Tibial nerve (tissue), 4 donors: ENCODE measurements around the gene VPS18. TPM values are rescaled to one million over a fixed set of nuclear protein-coding genes. Genes with fewer than 3 reads are reported as not detected.

Source experiments
- DNase-seq, 2 donors: peaks; one replicate each; pipeline ENCODE4 v3.0.0-alpha.2; 2019; ENCODE audit warnings: low spot score in 2 of 2
- H3K27ac ChIP-seq, 4 donors: fragments of 200-600 bp; sonication (generic) in 3 of 4; one replicate each; pipeline ENCODE4 v1.5.1; 2017 to 2019; ENCODE audit warnings: mild to moderate bottlenecking in 1 of 4
- H3K27me3 ChIP-seq, 2 donors: fragments of 200-600 bp; sonication (generic) in 1 of 2; one replicate each; pipeline versions ENCODE4 v1.5.1 to v1.6.0; 2017 to 2019
- H3K36me3 ChIP-seq, 3 donors: fragments of 200-600 bp; sonication (generic); one replicate each; pipeline ENCODE4 v1.5.1; 2018 to 2019
- H3K4me1 ChIP-seq, 4 donors: fragments of 200-600 bp; sonication (generic) in 3 of 4; one replicate each; pipeline ENCODE4 v1.5.1; 2017 to 2019
- H3K4me3 ChIP-seq, 4 donors: fragments of 200-600 bp; sonication (generic) in 3 of 4; one replicate each; pipeline ENCODE4 v1.5.1; 2017 to 2019; ENCODE audit warnings: mild to moderate bottlenecking in 1 of 4, moderate library complexity in 1 of 4
- H3K9me3 ChIP-seq, 4 donors: fragments of 200-600 bp; sonication (generic) in 3 of 4; one replicate each; pipeline ENCODE4 v1.5.1; 2017 to 2019
- CTCF ChIP-seq, 5 experiments: fragments of 200-600 bp in 3 of 5; fragments of 450-650 bp in 2 of 5; sonication (generic) in 3 of 5; IDR thresholded peaks; one replicate each; pipeline ENCODE4 v1.5.1; 2016 to 2019; ENCODE audit warnings: antibody characterized with exemption in 5 of 5, mild to moderate bottlenecking in 3 of 5, moderate library complexity in 2 of 5
- EP300 ChIP-seq, 2 donors: sonication (generic); formaldehyde crosslinking; IDR thresholded peaks; one replicate each; pipeline ENCODE4 v1.6.1; 2017; ENCODE audit warnings: antibody characterized with exemption in 2 of 2, mild to moderate bottlenecking in 1 of 2
- POLR2A ChIP-seq, 2 donors: fragments of 450-650 bp; IDR thresholded peaks; one replicate each; pipeline ENCODE4 v1.6.1; 2017; ENCODE audit warnings: antibody characterized with exemption in 2 of 2, mild to moderate bottlenecking in 2 of 2, moderate library complexity in 2 of 2
- WGBS, 2 donors: methylation state at CpG; one replicate each; pipeline ENCODE4 v1.1.5; 2018; 5-methylcytosine and 5-hydroxymethylcytosine counted together
- total RNA-seq, 4 donors: library from RNA; depleted of rRNA; stranded (reverse); fragments of >200 nt; gene quantifications; one replicate each; pipeline ENCODE4 v1.1.0, GENCODE V29; 2016

The VPS18 gene, protein sequence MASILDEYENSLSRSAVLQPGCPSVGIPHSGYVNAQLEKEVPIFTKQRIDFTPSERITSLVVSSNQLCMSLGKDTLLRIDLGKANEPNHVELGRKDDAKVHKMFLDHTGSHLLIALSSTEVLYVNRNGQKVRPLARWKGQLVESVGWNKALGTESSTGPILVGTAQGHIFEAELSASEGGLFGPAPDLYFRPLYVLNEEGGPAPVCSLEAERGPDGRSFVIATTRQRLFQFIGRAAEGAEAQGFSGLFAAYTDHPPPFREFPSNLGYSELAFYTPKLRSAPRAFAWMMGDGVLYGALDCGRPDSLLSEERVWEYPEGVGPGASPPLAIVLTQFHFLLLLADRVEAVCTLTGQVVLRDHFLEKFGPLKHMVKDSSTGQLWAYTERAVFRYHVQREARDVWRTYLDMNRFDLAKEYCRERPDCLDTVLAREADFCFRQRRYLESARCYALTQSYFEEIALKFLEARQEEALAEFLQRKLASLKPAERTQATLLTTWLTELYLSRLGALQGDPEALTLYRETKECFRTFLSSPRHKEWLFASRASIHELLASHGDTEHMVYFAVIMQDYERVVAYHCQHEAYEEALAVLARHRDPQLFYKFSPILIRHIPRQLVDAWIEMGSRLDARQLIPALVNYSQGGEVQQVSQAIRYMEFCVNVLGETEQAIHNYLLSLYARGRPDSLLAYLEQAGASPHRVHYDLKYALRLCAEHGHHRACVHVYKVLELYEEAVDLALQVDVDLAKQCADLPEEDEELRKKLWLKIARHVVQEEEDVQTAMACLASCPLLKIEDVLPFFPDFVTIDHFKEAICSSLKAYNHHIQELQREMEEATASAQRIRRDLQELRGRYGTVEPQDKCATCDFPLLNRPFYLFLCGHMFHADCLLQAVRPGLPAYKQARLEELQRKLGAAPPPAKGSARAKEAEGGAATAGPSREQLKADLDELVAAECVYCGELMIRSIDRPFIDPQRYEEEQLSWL
- 10 to 100 TPM; 22.2 to 29.2 (median 25.2) TPM for total RNA-seq

DNA sequence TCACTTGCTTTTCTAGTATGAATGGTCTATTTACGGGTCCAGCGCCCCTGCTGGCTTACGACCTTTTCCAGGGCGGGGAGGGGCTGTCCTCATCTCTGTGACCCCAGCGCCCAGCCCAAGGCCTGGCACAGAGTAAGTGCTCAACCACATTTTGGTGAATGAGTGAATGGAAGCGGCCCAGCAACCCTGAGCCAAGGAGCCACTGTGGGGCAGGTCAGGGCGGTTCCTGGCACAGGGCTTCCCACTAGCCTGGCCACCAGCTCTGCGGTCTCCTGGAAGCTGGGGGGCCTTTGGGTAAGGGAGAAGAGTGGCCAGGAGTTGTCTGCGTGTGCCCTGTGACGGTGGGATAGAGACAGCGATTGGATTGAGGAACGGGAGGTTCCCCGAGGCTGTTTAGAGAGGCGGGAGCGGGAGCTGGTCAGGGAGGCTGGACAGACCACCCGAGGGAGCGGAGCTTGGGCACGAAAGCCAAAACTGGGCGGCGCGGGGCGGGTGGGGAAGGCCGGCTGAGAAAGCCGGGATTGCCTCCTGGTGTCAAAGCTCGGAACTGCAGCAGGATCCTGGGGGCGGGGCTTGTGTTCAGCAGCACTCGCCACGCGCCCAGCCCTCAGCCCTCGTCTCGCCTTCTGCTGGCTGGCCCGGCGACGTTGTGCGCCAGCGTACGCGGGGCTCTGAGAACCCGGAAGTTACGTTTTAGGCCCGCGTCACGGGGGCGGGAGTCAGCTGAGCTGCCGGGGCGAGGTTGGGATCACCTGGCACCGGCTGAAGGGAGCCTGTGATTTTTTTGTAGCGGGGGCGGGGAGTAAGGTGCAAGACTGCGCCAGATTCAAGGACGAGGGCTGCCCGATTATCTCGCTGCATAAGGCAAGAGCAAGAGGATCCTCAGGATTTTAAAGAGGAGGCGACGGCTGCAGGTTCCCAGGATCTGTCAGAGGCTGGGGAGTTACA is at the start of gene VPS18:
VPS18 (plus strand) TSS at position 718 of the 948 bp plus-strand sequence. CDS start 319 bp downstream, outside the sequence.
- H3K9me3 ChIP-seq, result no peaks in the 10 kb centered on the region
- peak; percentile 98 to 99 for DNase-seq
- TF ChIP-seq CTCF (IDR thresholded peaks at IDR 0.05) (peak; percentile 98 to 100 (median 99)), EP300 (IDR thresholded peaks at IDR 0.05) (peak; percentile 96 to 99), POLR2A (IDR thresholded peaks at IDR 0.05) (peak; percentile 75 to 79)
- peak within 1 kb of the TSS; percentile 79 to 96 (median 89) for H3K27ac ChIP-seq
- H3K4me1 ChIP-seq, result peaks cover 0 to 34% (median 10%) of the 10 kb centered on the region in 4 donors
- peaks cover 0 to 34% (median 0%) of the 10 kb centered on the region in 3 donors for H3K36me3 ChIP-seq
- H3K27me3 ChIP-seq, result no peaks in the 10 kb centered on the region
- WGBS, 2 donors, result 2 to 4% methylated on average over 43 to 49 of the region's 55 CpGs
- peak within 1 kb of the TSS; percentile 51 to 92 (median 85) for H3K4me3 ChIP-seq

DNA sequence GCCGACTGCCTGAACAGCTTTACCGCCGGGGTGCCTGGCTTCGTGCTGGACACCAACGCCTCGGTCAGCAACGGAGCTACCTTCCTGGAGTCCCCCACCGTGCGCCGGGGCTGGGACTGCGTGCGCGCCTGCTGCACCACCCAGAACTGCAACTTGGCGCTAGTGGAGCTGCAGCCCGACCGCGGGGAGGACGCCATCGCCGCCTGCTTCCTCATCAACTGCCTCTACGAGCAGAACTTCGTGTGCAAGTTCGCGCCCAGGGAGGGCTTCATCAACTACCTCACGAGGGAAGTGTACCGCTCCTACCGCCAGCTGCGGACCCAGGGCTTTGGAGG is 49.6 kb upstream of the VPS18 start:
- H3K9me3 ChIP-seq, result no peaks in the 10 kb centered on the region
- WGBS, 2 donors, result 1% methylated on average over 17 to 20 of the region's 28 CpGs
- peak overlapping the region; percentile 26 to 57 (median 43) for H3K4me3 ChIP-seq
- TF ChIP-seq CTCF (IDR thresholded peaks at IDR 0.05), result no peak
- TF ChIP-seq POLR2A (IDR thresholded peaks at IDR 0.05), result no peak
- no peak for TF ChIP-seq EP300 (IDR thresholded peaks at IDR 0.05)
- H3K27ac ChIP-seq, result peak overlapping the region in 1 of 4 donors; percentile 69
- no peaks in the 10 kb centered on the region for H3K36me3 ChIP-seq
- H3K27me3 ChIP-seq, result peaks cover 0 to 30% of the 10 kb centered on the region in 2 donors
- DNase-seq, result no peak
- peaks cover 0 to 20% (median 11%) of the 10 kb centered on the region in 4 donors for H3K4me1 ChIP-seq

DNA sequence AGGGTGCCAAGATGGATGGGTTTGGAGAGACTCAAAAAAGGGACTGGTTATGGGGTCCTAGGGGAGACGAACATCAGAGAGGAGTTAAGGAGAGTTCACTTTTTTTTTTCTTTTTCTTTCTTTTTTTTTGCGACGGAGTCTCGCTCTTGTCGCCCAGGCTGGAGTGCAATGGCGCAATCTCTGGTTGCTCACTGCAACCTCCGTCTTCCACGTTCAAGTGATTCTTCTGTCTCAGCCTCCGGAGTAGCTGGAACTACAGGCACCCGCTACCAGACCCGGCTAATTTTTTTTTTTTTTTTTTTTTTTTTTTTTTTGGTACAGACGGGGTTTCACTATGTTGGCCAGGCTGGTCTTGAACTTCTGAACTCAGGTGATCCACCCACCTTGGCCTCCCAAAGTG is 49.2 kb upstream of the VPS18 start:
- Histone ChIP-seq H3K9me3 (no peaks in the 10 kb centered on the region), H3K4me1 (peaks cover 0 to 20% (median 11%) of the 10 kb centered on the region in 4 donors), H3K27ac (peak overlapping the region in 1 of 4 donors; percentile 78), H3K36me3 (no peaks in the 10 kb centered on the region), H3K27me3 (peaks cover 0 to 30% of the 10 kb centered on the region in 2 donors), H3K4me3 (peak overlapping the region in 3 of 4 donors; percentile 31 to 57 (median 55))
- no peak for DNase-seq
- TF ChIP-seq EP300 (IDR thresholded peaks at IDR 0.05) (no peak), CTCF (IDR thresholded peaks at IDR 0.05) (no peak), POLR2A (IDR thresholded peaks at IDR 0.05) (no peak)
- 61% methylated on average over 12 of the region's 12 CpGs for WGBS, 2 donors

DNA sequence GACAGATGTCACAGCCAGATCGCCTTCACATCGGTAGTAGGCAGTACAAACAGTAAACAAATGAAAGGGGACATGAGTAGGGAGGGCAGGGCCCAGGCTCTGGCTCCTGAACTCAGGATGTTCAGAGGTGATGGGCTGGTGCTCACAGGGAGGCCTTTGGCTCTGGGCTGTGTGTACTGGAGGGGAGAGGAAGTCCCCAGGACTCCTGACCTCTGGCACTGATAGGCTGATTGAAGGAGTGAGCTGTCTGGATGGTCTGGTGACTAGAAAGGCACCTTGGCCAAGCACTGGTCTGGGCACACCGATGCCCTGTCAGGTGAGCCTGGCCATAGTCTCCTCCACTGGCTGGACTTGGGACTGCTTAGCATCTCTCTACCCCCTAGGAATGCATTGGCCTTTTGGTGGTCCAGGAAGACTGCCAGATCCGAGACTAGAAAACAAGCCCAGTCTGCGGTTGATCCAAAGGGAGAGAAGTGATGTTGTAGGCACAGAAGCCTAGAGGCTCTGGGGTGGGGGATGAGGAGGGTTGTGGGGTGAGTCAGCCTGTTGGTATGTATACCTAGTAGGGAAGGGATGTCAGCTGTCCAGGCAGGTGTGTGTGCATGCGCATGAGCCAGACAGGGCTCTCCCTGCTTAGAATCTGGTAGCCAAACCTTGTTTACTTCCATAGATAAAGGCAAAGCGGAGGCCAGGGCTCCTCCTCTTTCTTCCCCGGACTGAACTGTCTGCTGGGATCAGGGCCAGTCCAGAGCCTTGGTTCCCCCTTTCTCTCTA is 48.6 kb upstream of the VPS18 start:
- Histone ChIP-seq H3K36me3 (no peaks in the 10 kb centered on the region), H3K4me1 (peaks cover 0 to 20% (median 11%) of the 10 kb centered on the region in 4 donors), H3K4me3 (peak overlapping the region in 1 of 4 donors; percentile 3), H3K9me3 (no peaks in the 10 kb centered on the region), H3K27ac (peak overlapping the region in 1 of 4 donors; percentile 78), H3K27me3 (peaks cover 0 to 30% of the 10 kb centered on the region in 2 donors)
- DNase-seq, result no peak
- TF ChIP-seq CTCF (IDR thresholded peaks at IDR 0.05) (no peak), POLR2A (IDR thresholded peaks at IDR 0.05) (no peak), EP300 (IDR thresholded peaks at IDR 0.05) (no peak)
- WGBS, 2 donors, result 82 to 88% methylated on average over 8 of the region's 8 CpGs
